Measurements from ENCODE around the gene GALNT17. TPM values are rescaled to one million over a fixed set of nuclear protein-coding genes. Genes with fewer than 3 reads are reported as not detected.

GALNT17 gene
- not detected for polyA plus RNA-seq (2012; ENCODE audit: low read depth, missing spikeins)

- no peak for TF ChIP-seq PAX5 (IDR thresholded peaks at IDR 0.05; ENCODE audit: insufficient read depth, low read length, severe bottlenecking)
- no peak for TF ChIP-seq POU2F2 (IDR thresholded peaks at IDR 0.05; ENCODE audit: low read depth, low read length)
- no peak for TF ChIP-seq SPI1 (IDR thresholded peaks at IDR 0.05; ENCODE audit: low read depth, low read length)
- TF ChIP-seq POLR2AphosphoS5 (IDR thresholded peaks at IDR 0.05; ENCODE audit: low read depth, low read length), result no peak
- TF ChIP-seq TAF1 (IDR thresholded peaks at IDR 0.05; ENCODE audit: low read depth, low read length), result no peak
- TF ChIP-seq POLR2A (IDR thresholded peaks at IDR 0.05; ENCODE audit: low read depth, low read length), result no peak
- DNase-seq (ENCODE audit: insufficient read length, low spot score) (no peak), FAIRE-seq (no peak)
These were observed at the start of gene GALNT17 for GRCh38 chr7:71132127-71132376. TSS of gene GALNT17 (plus strand) at chr7:71132144.

- TF ChIP-seq POLR2AphosphoS5 (IDR thresholded peaks at IDR 0.05; ENCODE audit: low read depth, low read length) (no peak), POU2F2 (IDR thresholded peaks at IDR 0.05; ENCODE audit: low read depth, low read length) (no peak), TAF1 (IDR thresholded peaks at IDR 0.05; ENCODE audit: low read depth, low read length) (no peak), SPI1 (IDR thresholded peaks at IDR 0.05; ENCODE audit: low read depth, low read length) (no peak), POLR2A (IDR thresholded peaks at IDR 0.05; ENCODE audit: low read depth, low read length) (no peak)
- no peak for FAIRE-seq
- no peak for DNase-seq (ENCODE audit: insufficient read length, low spot score)
These were observed 36.6 kb upstream of the GALNT17 start for GRCh38 chr7:71095266-71095860.

- no peak for DNase-seq (ENCODE audit: insufficient read length, low spot score)
- FAIRE-seq, result no peak
- no peak for TF ChIP-seq SPI1 (IDR thresholded peaks at IDR 0.05; ENCODE audit: low read depth, low read length)
- TF ChIP-seq PAX5 (IDR thresholded peaks at IDR 0.05; ENCODE audit: insufficient read depth, low read length, severe bottlenecking), result no peak
- no peak for TF ChIP-seq POU2F2 (IDR thresholded peaks at IDR 0.05; ENCODE audit: low read depth, low read length)
- no peak for TF ChIP-seq POLR2A (IDR thresholded peaks at IDR 0.05; ENCODE audit: low read depth, low read length)
- no peak for TF ChIP-seq TAF1 (IDR thresholded peaks at IDR 0.05; ENCODE audit: low read depth, low read length)
- TF ChIP-seq POLR2AphosphoS5 (IDR thresholded peaks at IDR 0.05; ENCODE audit: low read depth, low read length), result no peak
These were observed 35.6 kb upstream of the GALNT17 start for GRCh38 chr7:71096351-71096750.

- FAIRE-seq, result no peak
- DNase-seq (ENCODE audit: insufficient read length, low spot score), result no peak
- no peak for TF ChIP-seq POLR2A (IDR thresholded peaks at IDR 0.05; ENCODE audit: low read depth, low read length)
- no peak for TF ChIP-seq PAX5 (IDR thresholded peaks at IDR 0.05; ENCODE audit: insufficient read depth, low read length, severe bottlenecking)
- TF ChIP-seq POU2F2 (IDR thresholded peaks at IDR 0.05; ENCODE audit: low read depth, low read length), result no peak
- TF ChIP-seq SPI1 (IDR thresholded peaks at IDR 0.05; ENCODE audit: low read depth, low read length), result no peak
- TF ChIP-seq POLR2AphosphoS5 (IDR thresholded peaks at IDR 0.05; ENCODE audit: low read depth, low read length), result no peak
- no peak for TF ChIP-seq TAF1 (IDR thresholded peaks at IDR 0.05; ENCODE audit: low read depth, low read length)
These were observed 25.7 kb upstream of the GALNT17 start for GRCh38 chr7:71106226-71106625.

- DNase-seq (ENCODE audit: insufficient read length, low spot score), result no peak
- no peak for FAIRE-seq
These were observed 19.5 kb upstream of the GALNT17 start for GRCh38 chr7:71112436-71112835.

GRCh38 chr7:71120096-71120495 is 11.8 kb upstream of the GALNT17 start:
- TF ChIP-seq SPI1 (IDR thresholded peaks at IDR 0.05; ENCODE audit: low read depth, low read length), result no peak
- FAIRE-seq (no peak), DNase-seq (ENCODE audit: insufficient read length, low spot score) (no peak)

More at GRCh38 chr7:71112436-71112835, 19.5 kb upstream of the GALNT17 start:
- TF ChIP-seq PAX5 (IDR thresholded peaks at IDR 0.05; ENCODE audit: insufficient read depth, low read length, severe bottlenecking) (no peak), POLR2AphosphoS5 (IDR thresholded peaks at IDR 0.05; ENCODE audit: low read depth, low read length) (no peak), POU2F2 (IDR thresholded peaks at IDR 0.05; ENCODE audit: low read depth, low read length) (no peak), TAF1 (IDR thresholded peaks at IDR 0.05; ENCODE audit: low read depth, low read length) (no peak), SPI1 (IDR thresholded peaks at IDR 0.05; ENCODE audit: low read depth, low read length) (no peak), POLR2A (IDR thresholded peaks at IDR 0.05; ENCODE audit: low read depth, low read length) (no peak)

- no peak for DNase-seq (ENCODE audit: insufficient read length, low spot score)
- FAIRE-seq, result no peak
- no peak for TF ChIP-seq POLR2A (IDR thresholded peaks at IDR 0.05; ENCODE audit: low read depth, low read length)
- no peak for TF ChIP-seq POLR2AphosphoS5 (IDR thresholded peaks at IDR 0.05; ENCODE audit: low read depth, low read length)
- TF ChIP-seq SPI1 (IDR thresholded peaks at IDR 0.05; ENCODE audit: low read depth, low read length), result no peak
- TF ChIP-seq TAF1 (IDR thresholded peaks at IDR 0.05; ENCODE audit: low read depth, low read length), result no peak
- no peak for TF ChIP-seq POU2F2 (IDR thresholded peaks at IDR 0.05; ENCODE audit: low read depth, low read length)
- no peak for TF ChIP-seq PAX5 (IDR thresholded peaks at IDR 0.05; ENCODE audit: insufficient read depth, low read length, severe bottlenecking)
These were observed 2.8 kb upstream of the GALNT17 start for GRCh38 chr7:71129126-71129525.

GRCh38 chr7:71130031-71130679 is 1.8 kb upstream of the GALNT17 start:
- TF ChIP-seq POLR2AphosphoS5 (IDR thresholded peaks at IDR 0.05; ENCODE audit: low read depth, low read length) (no peak), PAX5 (IDR thresholded peaks at IDR 0.05; ENCODE audit: insufficient read depth, low read length, severe bottlenecking) (no peak), TAF1 (IDR thresholded peaks at IDR 0.05; ENCODE audit: low read depth, low read length) (no peak), POLR2A (IDR thresholded peaks at IDR 0.05; ENCODE audit: low read depth, low read length) (no peak), SPI1 (IDR thresholded peaks at IDR 0.05; ENCODE audit: low read depth, low read length) (no peak), POU2F2 (IDR thresholded peaks at IDR 0.05; ENCODE audit: low read depth, low read length) (no peak)
- FAIRE-seq (no peak), DNase-seq (ENCODE audit: insufficient read length, low spot score) (no peak)

GRCh38 chr7:71131256-71132126 is 453 bp upstream of the GALNT17 start:
- FAIRE-seq (no peak), DNase-seq (ENCODE audit: insufficient read length, low spot score) (no peak)
- no peak for TF ChIP-seq POU2F2 (IDR thresholded peaks at IDR 0.05; ENCODE audit: low read depth, low read length)
- no peak for TF ChIP-seq POLR2AphosphoS5 (IDR thresholded peaks at IDR 0.05; ENCODE audit: low read depth, low read length)
- TF ChIP-seq POLR2A (IDR thresholded peaks at IDR 0.05; ENCODE audit: low read depth, low read length), result no peak
- TF ChIP-seq SPI1 (IDR thresholded peaks at IDR 0.05; ENCODE audit: low read depth, low read length), result no peak
